Upper lobe of left lung (tissue), 4 donors: ENCODE results near the gene POLR2J3.
"Not testable (repeated sequence)": the region's sequence is repeated elsewhere in the genome, so short reads cannot be mapped to it uniquely, and the experiment has no call there.

Experiments used
- EP300 ChIP-seq, 4 donors: sonication (generic); formaldehyde crosslinking; IDR thresholded peaks; one replicate each; pipeline ENCODE4 v1.5.1; 2017; ENCODE audit warnings: antibody characterized with exemption in 4 of 4, control low read depth in 2 of 4
- POLR2AphosphoS5 ChIP-seq, 2 donors: sonication (generic); formaldehyde crosslinking; IDR thresholded peaks; one replicate each; pipeline ENCODE4 v1.5.1; 2017; ENCODE audit warnings: antibody characterized with exemption in 2 of 2
- TF ChIP-seq, protein P1 (sequence below), 6 experiments: fragments of 450-650 bp in 4 of 6; fragments of 200-600 bp in 2 of 6; sonication (generic) in 2 of 6; IDR thresholded peaks; one replicate each; pipeline ENCODE4 v1.5.1; 2016 to 2019; ENCODE audit warnings: antibody characterized with exemption in 6 of 6

DNA sequence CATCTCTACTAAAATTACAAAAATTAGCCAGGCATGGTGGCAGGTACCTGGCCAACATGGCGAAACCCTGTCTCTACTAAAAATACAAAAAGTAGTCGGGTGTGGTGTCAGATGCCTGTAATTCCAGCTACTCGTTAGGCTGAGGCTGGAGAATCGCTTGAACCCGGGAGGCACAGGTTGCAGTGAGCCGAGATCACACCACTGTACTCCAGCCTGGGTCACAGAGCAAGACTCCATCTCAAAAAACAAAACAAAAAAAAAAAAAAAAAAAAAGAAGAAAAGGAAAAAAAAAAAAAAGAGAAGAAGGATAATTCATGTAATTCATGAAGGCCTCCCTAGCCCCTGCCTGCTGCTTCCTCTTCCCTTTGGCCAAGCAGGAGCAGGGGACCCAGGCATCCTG lies 31.8 kb downstream of the POLR2J3 start:
- TF ChIP-seq, protein P1, sequence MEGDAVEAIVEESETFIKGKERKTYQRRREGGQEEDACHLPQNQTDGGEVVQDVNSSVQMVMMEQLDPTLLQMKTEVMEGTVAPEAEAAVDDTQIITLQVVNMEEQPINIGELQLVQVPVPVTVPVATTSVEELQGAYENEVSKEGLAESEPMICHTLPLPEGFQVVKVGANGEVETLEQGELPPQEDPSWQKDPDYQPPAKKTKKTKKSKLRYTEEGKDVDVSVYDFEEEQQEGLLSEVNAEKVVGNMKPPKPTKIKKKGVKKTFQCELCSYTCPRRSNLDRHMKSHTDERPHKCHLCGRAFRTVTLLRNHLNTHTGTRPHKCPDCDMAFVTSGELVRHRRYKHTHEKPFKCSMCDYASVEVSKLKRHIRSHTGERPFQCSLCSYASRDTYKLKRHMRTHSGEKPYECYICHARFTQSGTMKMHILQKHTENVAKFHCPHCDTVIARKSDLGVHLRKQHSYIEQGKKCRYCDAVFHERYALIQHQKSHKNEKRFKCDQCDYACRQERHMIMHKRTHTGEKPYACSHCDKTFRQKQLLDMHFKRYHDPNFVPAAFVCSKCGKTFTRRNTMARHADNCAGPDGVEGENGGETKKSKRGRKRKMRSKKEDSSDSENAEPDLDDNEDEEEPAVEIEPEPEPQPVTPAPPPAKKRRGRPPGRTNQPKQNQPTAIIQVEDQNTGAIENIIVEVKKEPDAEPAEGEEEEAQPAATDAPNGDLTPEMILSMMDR (IDR thresholded peaks at IDR 0.05) = not testable (repeated sequence)
- not testable (repeated sequence) for TF ChIP-seq EP300, POLR2AphosphoS5 (IDR thresholded peaks at IDR 0.05)
